ENCODE results near the gene SLC36A4. TPM values are rescaled to one million over a fixed set of nuclear protein-coding genes. Genes with fewer than 3 reads are reported as not detected.
A peak's percentile ranks its signal among the peaks of the same experiment; 100 is the strongest.

Gene SLC36A4
- total and polyA plus RNA-seq, 2 donors from 2014 or later = 8.2 to 19.4 TPM

GRCh38 chr11:93234602-93235207, 36.9 kb upstream of the SLC36A4 start:
- Histone ChIP-seq H3K9ac (ENCODE audit: low read length in 3 of 3) (no peak overlapping the region), H3K27ac (ENCODE audit: low read depth in 2 of 2, low read length in 2 of 2) (no peak overlapping the region), H3K4me1 (ENCODE audit: control insufficient read depth in 2 of 3, insufficient read depth in 2 of 3, low read depth in 1 of 3, low read length in 3 of 3) (no peaks in the 10 kb centered on the region), H3K9me3 (ENCODE audit: control insufficient read depth in 2 of 3, insufficient read depth in 1 of 3, low read length in 3 of 3) (no peaks in the 10 kb centered on the region), H3K36me3 (ENCODE audit: control insufficient read depth in 2 of 3, insufficient read depth in 3 of 3, low read length in 3 of 3) (no peaks in the 10 kb centered on the region), H3K27me3 (ENCODE audit: control insufficient read depth, insufficient read depth, low read length) (no peaks in the 10 kb centered on the region), H3K4me3 (ENCODE audit: low read length in 3 of 3) (peak overlapping the region in 1 of 3 donors; percentile 17)
- intact Hi-C loops (cut with DNase I) = loop anchor here (10.0 kb wide), 1 partner anchor 420 kb away; no protein-coding TSS in a partner anchor
- FAIRE-seq (no peak), DNase-seq (peak; percentile 80 to 91 (median 87))
- TF ChIP-seq CTCF (IDR thresholded peaks at IDR 0.05; ENCODE audit: borderline replicate concordance, extremely low read depth, insufficient read depth) = peak; percentile 93

GRCh38 chr11:93229876-93230275, 32.1 kb upstream of the SLC36A4 start:
- Histone ChIP-seq H3K36me3 (ENCODE audit: control insufficient read depth in 2 of 3, insufficient read depth in 3 of 3, low read length in 3 of 3) (no peaks in the 10 kb centered on the region), H3K4me1 (ENCODE audit: control insufficient read depth in 2 of 3, insufficient read depth in 2 of 3, low read depth in 1 of 3, low read length in 3 of 3) (no peaks in the 10 kb centered on the region), H3K27me3 (ENCODE audit: control insufficient read depth, insufficient read depth, low read length) (no peaks in the 10 kb centered on the region), H3K27ac (ENCODE audit: low read depth in 2 of 2, low read length in 2 of 2) (no peak overlapping the region), H3K9ac (ENCODE audit: low read length in 3 of 3) (no peak overlapping the region), H3K4me3 (ENCODE audit: low read length in 3 of 3) (no peak overlapping the region), H3K9me3 (ENCODE audit: control insufficient read depth in 2 of 3, insufficient read depth in 1 of 3, low read length in 3 of 3) (no peaks in the 10 kb centered on the region)
- DNase-seq (no peak), FAIRE-seq (no peak)
- TF ChIP-seq CTCF (IDR thresholded peaks at IDR 0.05; ENCODE audit: borderline replicate concordance, extremely low read depth, insufficient read depth) = no peak
- intact Hi-C loops (cut with DNase I) = loop anchor here (10.0 kb wide), 1 partner anchor 425 kb away; no protein-coding TSS in a partner anchor

GRCh38 chr11:93225662-93226061, 27.9 kb upstream of the SLC36A4 start:
- no peak overlapping the region for H3K27ac ChIP-seq (ENCODE audit: low read depth in 2 of 2, low read length in 2 of 2)
- FAIRE-seq (no peak), DNase-seq (peak in 1 of 5 donors; percentile 42)
- H3K27me3 ChIP-seq (ENCODE audit: control insufficient read depth, insufficient read depth, low read length) = no peaks in the 10 kb centered on the region
- peaks cover 0 to 2% (median 0%) of the 10 kb centered on the region in 3 donors for H3K4me1 ChIP-seq (ENCODE audit: control insufficient read depth in 2 of 3, insufficient read depth in 2 of 3, low read depth in 1 of 3, low read length in 3 of 3)
- H3K9me3 ChIP-seq (ENCODE audit: control insufficient read depth in 2 of 3, insufficient read depth in 1 of 3, low read length in 3 of 3) = no peaks in the 10 kb centered on the region
- H3K4me3 ChIP-seq (ENCODE audit: low read length in 3 of 3) = no peak overlapping the region
- H3K36me3 ChIP-seq (ENCODE audit: control insufficient read depth in 2 of 3, insufficient read depth in 3 of 3, low read length in 3 of 3) = no peaks in the 10 kb centered on the region
- no peak overlapping the region for H3K9ac ChIP-seq (ENCODE audit: low read length in 3 of 3)
- intact Hi-C loops (cut with DNase I) = no loop called here
- TF ChIP-seq CTCF (IDR thresholded peaks at IDR 0.05; ENCODE audit: borderline replicate concordance, extremely low read depth, insufficient read depth) = peak; percentile 25

Data from kidney (tissue), 14 donors.